CD4-positive, alpha-beta T cell treated with Interleukin-12 subunit alpha and Interleukin-12 subunit beta, for 1 hour (primary cell): Measurements from ENCODE around the gene ADRA2B.

Source experiments
- DNase-seq: peaks from one replicate; pipeline ENCODE4 v3.0.0-alpha.2; 2020

ADRA2B gene

GRCh38 chr2:96150007-96150640 is 33.8 kb upstream of the ADRA2B start:
- DNase-seq = no peak

GRCh38 chr2:96148410-96149217 is 32.2 kb upstream of the ADRA2B start:
- peak; percentile 97 for DNase-seq

- DNase-seq = no peak
Measured at GRCh38 chr2:96147593-96148201, 31.3 kb upstream of the ADRA2B start.

GRCh38 chr2:96146881-96147592 is 30.7 kb upstream of the ADRA2B start:
- no peak for DNase-seq

- peak; percentile 90 for DNase-seq
Measured at GRCh38 chr2:96146153-96146880, 29.9 kb upstream of the ADRA2B start.

DNA sequence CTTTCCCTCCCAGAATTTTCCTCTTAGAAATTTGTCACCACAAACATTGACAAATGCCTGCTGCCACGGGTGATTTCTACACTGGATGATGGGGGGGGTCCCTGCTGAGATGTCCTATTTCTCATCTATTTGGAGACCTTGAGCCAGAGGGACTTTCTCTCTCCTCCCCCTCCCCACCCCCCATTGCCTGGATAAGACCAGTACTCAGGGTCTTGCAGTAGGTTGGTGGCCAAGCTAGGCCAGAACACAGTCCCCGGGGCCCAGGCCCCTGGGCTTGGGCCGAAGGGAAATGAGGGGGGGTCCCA is 29.4 kb upstream of the ADRA2B start:
- DNase-seq = no peak

DNA sequence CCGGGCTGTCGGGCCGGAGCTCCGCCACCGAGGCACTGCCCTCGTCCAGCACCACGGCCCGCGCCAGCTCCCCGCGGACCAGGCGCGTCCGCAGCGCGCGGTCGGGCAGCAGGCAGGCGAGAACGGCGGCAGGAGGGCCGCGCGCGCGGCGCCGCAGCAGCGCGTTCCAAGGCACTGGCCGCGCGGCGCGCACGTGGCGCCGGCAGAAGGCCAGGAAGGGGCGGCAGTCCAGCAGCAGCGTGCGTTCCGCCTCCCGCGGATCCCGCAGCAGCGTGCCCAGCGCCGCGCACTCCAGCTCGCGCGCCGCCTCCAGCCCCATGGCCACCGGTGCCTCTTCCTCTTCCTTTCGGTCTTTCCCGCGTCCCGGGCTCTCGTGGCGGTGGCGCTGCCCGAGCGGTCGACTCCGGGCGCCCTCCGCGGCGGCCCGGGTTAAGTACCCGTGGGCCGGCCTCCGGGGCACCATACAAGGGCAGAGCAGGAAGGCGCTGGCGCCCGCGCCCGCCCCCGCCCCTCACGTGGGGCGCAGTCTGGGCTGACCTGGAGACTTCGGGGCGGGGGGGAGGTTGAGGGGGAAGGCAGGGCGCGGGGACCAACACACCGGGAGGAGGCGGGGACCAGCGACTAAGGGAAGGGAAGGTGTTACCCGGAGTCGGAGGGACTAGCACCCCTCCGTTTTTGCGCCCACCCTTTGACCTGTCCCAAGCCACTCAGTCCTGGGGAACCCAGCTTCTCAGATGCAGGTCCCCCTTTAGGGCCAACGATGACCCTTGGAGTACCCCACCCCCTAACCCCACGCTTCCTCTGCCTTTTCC is 28.9 kb upstream of the ADRA2B start, which contains the start of gene DUSP2:
Gene DUSP2 (minus strand): TSS at position 405 of the 812 bp plus-strand sequence. CDS start 86 bp downstream, at position 319.
- peak; percentile 94 for DNase-seq

DNA sequence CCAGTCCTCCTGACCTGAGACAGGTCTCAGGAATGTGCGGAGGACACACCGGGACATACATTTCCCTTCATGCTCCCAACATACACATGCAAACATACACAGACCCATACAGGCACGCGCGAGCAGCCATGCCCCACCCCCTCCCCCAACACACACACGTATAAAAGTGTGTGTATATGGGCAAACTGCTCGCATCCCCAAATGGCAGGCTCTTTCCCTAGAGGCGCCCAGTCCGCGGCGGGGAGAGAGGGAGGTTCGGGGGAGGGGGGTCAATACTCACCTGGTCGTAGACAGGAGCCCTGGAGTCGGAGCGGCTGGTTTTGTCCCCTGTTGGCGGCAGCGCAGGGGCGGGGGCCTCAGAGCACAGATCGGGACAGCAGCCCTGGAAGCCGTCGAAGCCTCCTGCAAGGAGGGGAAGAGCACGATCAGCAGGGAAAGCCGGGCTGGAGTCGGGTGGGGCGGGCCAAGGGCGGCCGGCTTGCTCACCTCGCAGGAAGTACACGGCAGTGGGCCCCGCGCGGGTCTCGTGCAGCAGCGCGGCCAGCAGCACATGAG is 28.2 kb upstream of the ADRA2B start:
- peak; percentile 47 for DNase-seq

- DNase-seq = peak; percentile 45
Measured at GRCh38 chr2:96143848-96144480, 27.6 kb upstream of the ADRA2B start.

- peak; percentile 39 for DNase-seq
Measured at GRCh38 chr2:96143231-96143847, 27.0 kb upstream of the ADRA2B start.

DNA sequence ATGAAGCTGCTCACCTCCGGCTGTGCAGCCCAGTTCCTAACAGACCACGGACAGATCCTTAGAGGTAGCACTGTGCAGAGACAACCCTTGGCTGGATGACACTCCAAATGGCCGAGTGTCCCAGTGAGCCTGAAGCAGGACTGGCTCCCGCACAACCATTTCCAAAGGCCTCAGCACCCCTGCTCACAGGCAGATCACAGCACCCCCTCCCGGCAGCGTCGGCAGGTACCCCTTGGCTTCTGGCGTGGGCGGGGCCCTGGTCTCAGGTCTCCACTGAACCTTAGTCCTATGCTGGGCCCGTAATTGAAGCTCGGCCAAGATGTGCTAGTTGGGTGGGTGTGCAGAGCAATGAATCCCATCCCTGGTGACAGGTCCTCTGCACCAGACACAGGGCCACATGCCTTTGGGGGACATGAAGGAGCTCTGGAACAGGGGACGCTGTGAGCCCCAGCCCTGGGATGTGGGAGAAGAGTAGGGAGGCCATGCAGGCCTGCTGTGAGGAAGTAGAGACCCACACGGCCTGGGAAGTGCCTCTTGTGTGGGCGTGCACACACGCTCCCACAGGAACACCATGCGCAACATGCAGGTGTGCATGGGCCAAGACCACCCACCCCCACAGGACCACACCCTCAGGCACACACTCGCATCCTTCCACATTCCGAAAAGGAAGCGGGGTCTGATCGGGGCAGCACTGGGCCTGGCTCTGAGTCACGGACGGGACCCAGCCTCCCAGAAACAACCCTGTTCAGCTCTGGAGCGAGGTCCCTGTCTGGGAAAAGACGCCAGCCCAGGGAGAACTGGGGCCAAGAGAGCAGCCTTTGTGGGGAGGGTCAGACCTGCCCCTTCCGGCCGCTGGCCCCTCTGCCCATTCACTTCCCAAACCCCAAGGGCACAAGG is 26.1 kb upstream of the ADRA2B start:
- peak; percentile 77 for DNase-seq

DNA sequence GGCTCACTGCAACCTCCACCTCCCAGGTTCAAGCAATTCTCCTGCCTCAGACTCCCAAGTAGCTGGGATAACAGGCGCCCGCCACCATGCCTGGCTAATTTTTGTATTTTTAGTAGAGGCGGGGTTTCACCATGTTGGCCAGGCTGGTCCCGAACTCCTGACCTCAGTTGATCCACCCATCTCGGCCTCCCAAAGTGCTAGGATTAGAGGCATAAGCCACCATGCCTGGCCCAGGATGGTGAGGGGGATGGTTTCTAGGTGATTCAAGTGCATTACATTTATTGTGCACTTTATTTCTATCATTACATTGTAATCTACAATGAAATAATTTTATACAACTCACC is 25.2 kb upstream of the ADRA2B start:
- DNase-seq = peak; percentile 21

DNA sequence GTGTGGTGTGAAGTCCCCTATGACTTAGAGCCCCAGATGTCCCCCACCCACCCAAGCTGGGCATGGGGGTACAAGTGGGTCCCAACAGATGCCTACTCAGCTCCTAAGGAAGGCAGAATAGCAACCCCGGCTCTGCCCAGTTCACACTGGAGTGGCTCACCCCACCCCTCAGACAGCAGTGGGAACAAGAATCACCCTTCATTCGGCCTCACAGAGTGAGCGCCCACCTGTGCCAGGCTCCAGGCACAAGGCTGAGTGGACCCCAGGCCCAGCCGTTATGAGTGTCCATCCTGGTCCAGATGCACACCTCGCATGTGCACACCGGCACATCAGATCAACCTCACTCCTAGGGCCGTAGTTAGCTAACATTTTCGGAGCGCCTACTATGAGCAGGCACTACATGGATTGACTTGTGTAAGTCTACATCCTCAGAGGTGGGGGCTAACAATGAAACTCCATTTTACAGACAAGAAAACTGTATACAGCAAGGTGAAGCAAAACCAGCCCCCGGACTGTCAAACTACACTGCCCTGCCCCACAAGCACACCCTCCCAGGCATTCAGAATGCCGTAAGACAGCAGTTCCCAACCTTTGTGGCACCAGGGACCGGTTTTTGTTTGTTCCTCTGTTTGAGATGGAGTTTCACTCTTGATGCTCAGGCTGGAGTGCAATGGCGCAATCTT is 24.7 kb upstream of the ADRA2B start:
- peak; percentile 39 for DNase-seq

DNA sequence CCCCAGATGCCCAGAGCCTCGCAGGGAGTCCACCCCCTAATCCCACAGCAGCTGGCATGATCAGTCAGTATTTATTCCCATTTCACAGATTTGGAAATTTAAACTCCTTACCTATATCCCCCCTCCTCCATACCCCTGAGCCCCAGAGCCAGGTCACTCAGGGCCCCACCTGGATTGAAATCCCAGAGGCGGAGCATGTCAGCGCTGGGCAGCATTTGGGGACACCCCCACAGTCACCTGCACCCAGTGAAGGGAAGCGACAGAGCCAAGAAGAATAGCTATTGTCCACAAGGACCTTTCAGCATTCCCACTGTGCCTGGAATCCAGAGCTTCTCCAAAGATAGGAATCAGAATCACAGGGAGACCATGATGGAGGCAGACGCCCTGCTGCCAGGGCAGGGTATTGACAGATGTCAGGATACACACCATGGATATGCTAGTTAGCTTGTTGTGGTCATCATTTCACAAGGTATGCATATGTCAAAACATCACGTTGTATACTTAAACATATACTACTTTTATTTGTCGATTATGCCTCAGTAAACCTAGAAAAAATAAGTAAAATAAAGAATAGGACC is 22.9 kb upstream of the ADRA2B start:
- DNase-seq = peak; percentile 19

GRCh38 chr2:96138179-96139145 is 22.1 kb upstream of the ADRA2B start, which contains the start of gene ASTL:
Gene ASTL, minus strand, starts transcription at chr2:96138502. Its CDS starts 66 bp downstream, at chr2:96138436.
- DNase-seq = peak; percentile 76

DNA sequence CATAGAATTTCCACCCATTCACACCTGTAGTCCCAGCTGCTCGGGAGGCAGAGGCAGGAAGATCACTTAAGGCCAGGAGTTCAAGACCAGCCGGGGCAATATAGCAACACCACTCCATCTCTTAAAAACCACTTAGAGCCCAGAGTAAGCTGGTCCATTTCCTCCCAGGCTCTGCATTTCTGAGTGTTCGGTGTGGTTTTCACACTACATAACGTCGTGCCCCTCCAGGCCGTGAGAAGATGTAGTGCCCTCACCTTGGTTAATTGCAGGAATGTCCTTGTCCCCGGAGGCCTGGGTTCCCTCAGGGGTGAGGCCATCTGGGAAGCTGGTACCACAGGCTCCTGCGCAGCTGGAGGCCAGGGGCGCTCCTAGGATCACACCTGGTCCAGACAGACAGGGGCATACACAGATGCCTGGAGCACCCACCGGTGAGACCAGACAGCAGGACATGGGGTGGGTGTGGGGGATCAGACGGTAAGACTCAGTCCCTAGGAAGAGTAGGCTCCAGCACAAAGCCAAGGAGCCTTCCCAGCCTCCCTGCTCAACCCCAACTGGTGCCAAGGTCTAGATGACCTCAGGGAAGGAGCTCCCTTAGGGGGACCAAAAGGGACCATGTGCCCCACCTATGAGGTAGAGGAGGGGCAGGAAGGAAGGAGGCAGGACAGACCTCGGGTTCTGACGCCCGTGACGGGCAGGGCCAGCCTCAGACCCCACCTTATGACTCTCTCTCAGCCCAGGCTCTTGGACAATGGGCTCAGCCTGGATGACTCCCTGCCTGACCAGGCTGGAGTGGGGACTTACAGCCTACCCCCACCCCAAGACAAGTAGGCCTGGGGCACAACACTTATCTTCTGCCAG is 21.2 kb upstream of the ADRA2B start:
- peak; percentile 34 for DNase-seq
